Neural cell (in vitro differentiated cells): ENCODE data around the gene ZNF837. TPM values are rescaled to one million over a fixed set of nuclear protein-coding genes. Genes with fewer than 3 reads are reported as not detected.

Experiments
- H2AFZ ChIP-seq: fragments of 200-600, 300-800 bp; sonication (generic), shearing (Covaris generic); 2 replicates; pipeline ENCODE4 v1.6.0; 2014; ENCODE audit warnings: low read depth, mild to moderate bottlenecking, antibody characterized with exemption, low read length, moderate library complexity
- H3F3A ChIP-seq: fragments of 200-600 bp; shearing (Covaris generic); 2 replicates; pipeline ENCODE4 v1.6.1; 2016; ENCODE audit warnings: mild to moderate bottlenecking, moderate library complexity, mixed read lengths, antibody characterized with exemption, low read length; ENCODE audit not compliant: insufficient read depth, poor library complexity, severe bottlenecking
- H3K27ac ChIP-seq: fragments of 200-600, 300-800 bp; sonication (generic), shearing (Covaris generic); 2 replicates; pipeline ENCODE4 v1.5.1; 2014; ENCODE audit warnings: mild to moderate bottlenecking, low read length, moderate library complexity
- H3K27me3 ChIP-seq: fragments of 300-800, 200-600 bp; sonication (generic), shearing (Covaris generic); 2 replicates; pipeline ENCODE4 v1.6.0; 2014; ENCODE audit warnings: mild to moderate bottlenecking, low read depth, low read length, moderate library complexity; ENCODE audit not compliant: insufficient read depth
- H3K36me3 ChIP-seq: fragments of 300-800, 200-600 bp; sonication (generic), shearing (Covaris generic); 2 replicates; pipeline ENCODE4 v1.5.1; 2014; ENCODE audit warnings: mild to moderate bottlenecking, antibody characterized with exemption, low read length, moderate library complexity; ENCODE audit not compliant: insufficient read depth
- H3K4me2 ChIP-seq: fragments of 300-800, 200-600 bp; sonication (generic), shearing (Covaris generic); 2 replicates; pipeline ENCODE4 v1.6.0; 2014; ENCODE audit warnings: mild to moderate bottlenecking, low read length
- H3K4me3 ChIP-seq: fragments of 300-800, 200-600 bp; sonication (generic), shearing (Covaris generic); 2 replicates; pipeline ENCODE4 v1.5.1; 2014; ENCODE audit warnings: mild to moderate bottlenecking, low read length, moderate library complexity
- H3K79me2 ChIP-seq: fragments of 200-600 bp; shearing (Covaris generic); replicated peaks from 2 replicates; pipeline ENCODE4 v1.6.0; 2014; ENCODE audit warnings: mild to moderate bottlenecking, low read length, moderate library complexity; ENCODE audit not compliant: insufficient read depth
- H3K9ac ChIP-seq: fragments of 300-800, 200-600 bp; sonication (generic), shearing (Covaris generic); 2 replicates; pipeline ENCODE4 v1.6.1; 2016; ENCODE audit warnings: mild to moderate bottlenecking, low read length, mixed read lengths
- H3K9me2 ChIP-seq: fragments of 200-600 bp; shearing (Covaris generic); 2 replicates; pipeline ENCODE4 v1.6.1; 2016; ENCODE audit warnings: mild to moderate bottlenecking, low read length, mixed read lengths; ENCODE audit not compliant: insufficient read depth
- H3K9me3 ChIP-seq: fragments of 200-600, 300-800 bp; sonication (generic), shearing (Covaris generic); 2 replicates; pipeline ENCODE4 v1.6.1; 2016; ENCODE audit warnings: mild to moderate bottlenecking, mixed run types, low read length, moderate library complexity, mixed read lengths
- H4K20me1 ChIP-seq: fragments of 200-600 bp; shearing (Covaris generic); 2 replicates; pipeline ENCODE4 v1.6.1; 2016; ENCODE audit warnings: mild to moderate bottlenecking, mixed run types; ENCODE audit not compliant: insufficient read depth
- CTCF ChIP-seq: fragments of 450-650 bp; IDR thresholded peaks from 2 replicates; pipeline ENCODE4 v1.5.1; 2014; ENCODE audit warnings: antibody characterized with exemption, mild to moderate bottlenecking, moderate library complexity; ENCODE audit not compliant: poor library complexity, severe bottlenecking
- EP300 ChIP-seq: fragments of 450-650 bp; conservative IDR thresholded peaks from 2 replicates; pipeline ENCODE4 v1.6.1; 2014; ENCODE audit warnings: antibody characterized with exemption, mild to moderate bottlenecking, moderate library complexity; ENCODE audit not compliant: poor library complexity, severe bottlenecking
- EZH2 ChIP-seq: fragments of 200-600, 300-800 bp; shearing (Covaris generic), sonication (generic); IDR thresholded peaks from 2 replicates; pipeline ENCODE4 v1.6.1; 2014; ENCODE audit warnings: antibody characterized with exemption, low read length, borderline replicate concordance, mild to moderate bottlenecking; ENCODE audit not compliant: insufficient read depth, poor library complexity, severe bottlenecking
- MXI1 ChIP-seq: fragments of 450-650 bp; conservative IDR thresholded peaks from 2 replicates; pipeline ENCODE4 v1.6.1; 2014; ENCODE audit warnings: antibody characterized with exemption, mild to moderate bottlenecking; ENCODE audit not compliant: poor library complexity, severe bottlenecking
- POLR2AphosphoS5 ChIP-seq: IDR thresholded peaks from 2 replicates; pipeline ENCODE4 v1.6.1; 2012
- RAD21 ChIP-seq: fragments of 450-650 bp; conservative IDR thresholded peaks from 2 replicates; pipeline ENCODE4 v1.6.1; 2014; ENCODE audit warnings: antibody characterized with exemption, mild to moderate bottlenecking, moderate library complexity
- REST ChIP-seq: IDR thresholded peaks from 2 replicates; pipeline ENCODE4 v1.6.1; 2012; ENCODE audit warnings: borderline replicate concordance
- SMC3 ChIP-seq: fragments of 450-650 bp; conservative IDR thresholded peaks from 2 replicates; pipeline ENCODE4 v1.6.1; 2014; ENCODE audit warnings: antibody characterized with exemption, mild to moderate bottlenecking, moderate library complexity; ENCODE audit not compliant: poor library complexity
- TAF1 ChIP-seq: IDR thresholded peaks from 2 replicates; pipeline ENCODE4 v1.6.1; 2012; ENCODE audit warnings: low read depth
- polyA plus RNA-seq: library from polyadenylated mRNA; depleted of rRNA; stranded (reverse); fragments of >200 nt; gene quantifications from 2 replicates; pipeline ENCODE4 v1.2.3, GENCODE V29; 2014

The ZNF837 gene
- polyA plus RNA-seq, 1 donor from 2014 or later: 4.5 TPM

DNA sequence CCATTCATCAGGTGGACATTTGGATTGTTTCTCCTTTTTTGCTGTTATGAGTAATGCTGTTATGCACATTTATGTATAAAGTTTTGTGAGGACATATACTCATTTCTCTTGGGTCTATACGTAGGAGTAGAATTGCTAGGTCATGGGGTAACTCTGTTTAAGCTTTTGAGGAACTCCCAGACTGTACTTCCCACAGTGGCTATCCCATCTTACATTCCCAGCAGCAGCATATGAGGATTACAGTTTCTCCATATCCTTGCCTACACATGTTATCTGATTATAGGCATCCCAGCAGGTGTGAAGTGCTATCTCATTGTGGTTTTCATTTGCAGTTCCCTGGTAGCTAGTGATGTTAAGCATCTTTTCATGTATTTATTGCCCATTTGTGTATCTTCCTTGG lies 48.1 kb downstream of the ZNF837 start:
- no peak for TF ChIP-seq REST
- no peak for TF ChIP-seq POLR2AphosphoS5
- no peak for TF ChIP-seq MXI1
- TF ChIP-seq RAD21: no peak
- TF ChIP-seq EP300: no peak
- Histone ChIP-seq H3K27ac (no peak overlapping the region), H3F3A (no peaks in the 10 kb centered on the region), H3K4me3 (no peak overlapping the region), H3K9me3 (no peaks in the 10 kb centered on the region), H3K36me3 (no peaks in the 10 kb centered on the region), H2AFZ (no peak overlapping the region), H3K9ac (no peak overlapping the region), H3K79me2 (peaks cover 6% of the 10 kb centered on the region), H3K4me2 (no peak overlapping the region), H3K9me2 (no peaks in the 10 kb centered on the region), H4K20me1 (no peaks in the 10 kb centered on the region), H3K27me3 (no peaks in the 10 kb centered on the region)

- TF ChIP-seq REST (no peak), MXI1 (no peak), EZH2 (no peak), RAD21 (no peak), SMC3 (no peak), TAF1 (no peak), EP300 (no peak), POLR2AphosphoS5 (no peak), CTCF (no peak)
- no peak overlapping the region for H2AFZ ChIP-seq
- no peaks in the 10 kb centered on the region for H3F3A ChIP-seq
- H3K9ac ChIP-seq: no peak overlapping the region
- no peak overlapping the region for H3K27ac ChIP-seq
- H3K4me3 ChIP-seq: no peak overlapping the region
- H3K79me2 ChIP-seq: peaks cover 18% of the 10 kb centered on the region
- no peaks in the 10 kb centered on the region for H3K9me2 ChIP-seq
- no peaks in the 10 kb centered on the region for H3K9me3 ChIP-seq
- H3K4me2 ChIP-seq: no peak overlapping the region
- no peaks in the 10 kb centered on the region for H3K27me3 ChIP-seq
- H4K20me1 ChIP-seq: no peaks in the 10 kb centered on the region
- H3K36me3 ChIP-seq: no peaks in the 10 kb centered on the region
Observed at GRCh38 chr19:58330458-58330857, 50.4 kb downstream of the ZNF837 start.
